Measurements from ENCODE around the gene RSPH4A.
"Not testable (repeated sequence)": the region's sequence is repeated elsewhere in the genome, so short reads cannot be mapped to it uniquely, and the experiment has no call there.

DNA sequence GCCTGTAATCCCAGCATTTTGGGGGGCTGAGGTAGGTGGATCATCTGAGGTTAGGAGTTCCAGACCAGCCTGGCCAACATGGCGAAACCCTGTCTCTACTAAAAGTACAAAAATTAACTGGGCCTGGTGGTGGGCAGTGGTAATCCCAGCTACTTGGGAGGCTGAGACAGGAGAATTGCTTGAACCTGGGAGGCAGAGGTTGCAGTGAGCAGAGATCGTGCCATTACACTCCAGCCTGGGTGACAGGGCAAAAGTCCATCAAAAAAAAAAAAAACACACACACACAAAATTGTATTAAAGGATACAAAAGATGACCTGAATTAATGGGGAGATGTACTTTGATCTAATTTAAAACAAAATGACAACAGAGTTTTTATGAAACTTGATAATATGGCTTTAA, 47.9 kb downstream of the RSPH4A start:
- TF ChIP-seq, protein P1, sequence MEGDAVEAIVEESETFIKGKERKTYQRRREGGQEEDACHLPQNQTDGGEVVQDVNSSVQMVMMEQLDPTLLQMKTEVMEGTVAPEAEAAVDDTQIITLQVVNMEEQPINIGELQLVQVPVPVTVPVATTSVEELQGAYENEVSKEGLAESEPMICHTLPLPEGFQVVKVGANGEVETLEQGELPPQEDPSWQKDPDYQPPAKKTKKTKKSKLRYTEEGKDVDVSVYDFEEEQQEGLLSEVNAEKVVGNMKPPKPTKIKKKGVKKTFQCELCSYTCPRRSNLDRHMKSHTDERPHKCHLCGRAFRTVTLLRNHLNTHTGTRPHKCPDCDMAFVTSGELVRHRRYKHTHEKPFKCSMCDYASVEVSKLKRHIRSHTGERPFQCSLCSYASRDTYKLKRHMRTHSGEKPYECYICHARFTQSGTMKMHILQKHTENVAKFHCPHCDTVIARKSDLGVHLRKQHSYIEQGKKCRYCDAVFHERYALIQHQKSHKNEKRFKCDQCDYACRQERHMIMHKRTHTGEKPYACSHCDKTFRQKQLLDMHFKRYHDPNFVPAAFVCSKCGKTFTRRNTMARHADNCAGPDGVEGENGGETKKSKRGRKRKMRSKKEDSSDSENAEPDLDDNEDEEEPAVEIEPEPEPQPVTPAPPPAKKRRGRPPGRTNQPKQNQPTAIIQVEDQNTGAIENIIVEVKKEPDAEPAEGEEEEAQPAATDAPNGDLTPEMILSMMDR (optimal IDR thresholded peaks at IDR 0.05 in 1 of 3, IDR thresholded peaks at IDR 0.05 in 1 of 3, conservative IDR thresholded peaks at IDR 0.05 in 1 of 3; ENCODE audit: extremely low read depth in 1 of 3, insufficient read depth in 2 of 3, low read length in 3 of 3) = not testable (repeated sequence)
- not testable (repeated sequence) for TF ChIP-seq EZH2 (IDR thresholded peaks at IDR 0.05; ENCODE audit: low read length)

Data from keratinocyte (primary cell).